Superior temporal gyrus (tissue), 1 donor: ENCODE data around the gene DDX10.
"Not testable (repeated sequence)": the region's sequence is repeated elsewhere in the genome, so short reads cannot be mapped to it uniquely, and the experiment has no call there.

ENCODE experiments used
- DNase-seq: peaks from one replicate; pipeline ENCODE4 v3.0.0-alpha.2; 2016; ENCODE audit errors: extremely low spot score

Gene DDX10

GRCh38 chr11:108823960-108824359 is 159.1 kb downstream of the DDX10 start:
- DNase-seq, result not testable (repeated sequence)

- no peak for DNase-seq
Observed at GRCh38 chr11:108824545-108824944, 159.7 kb downstream of the DDX10 start.

- DNase-seq, result no peak
Observed at GRCh38 chr11:108825381-108825780, 160.5 kb downstream of the DDX10 start.

- no peak for DNase-seq
Observed at GRCh38 chr11:108826136-108826535, 161.3 kb downstream of the DDX10 start.

- no peak for DNase-seq
Observed at GRCh38 chr11:108835624-108836023, 170.8 kb downstream of the DDX10 start.

GRCh38 chr11:108836541-108836940 is 171.7 kb downstream of the DDX10 start:
- DNase-seq, result no peak

- no peak for DNase-seq
Observed at GRCh38 chr11:108838102-108838791, 173.4 kb downstream of the DDX10 start.

- no peak for DNase-seq
Observed at GRCh38 chr11:108838792-108839105, 173.9 kb downstream of the DDX10 start.

- DNase-seq, result no peak
Observed at GRCh38 chr11:108846009-108846408, 181.1 kb downstream of the DDX10 start.

GRCh38 chr11:108847298-108847990 is 182.6 kb downstream of the DDX10 start:
- no peak for DNase-seq

- no peak for DNase-seq
Observed at GRCh38 chr11:108851781-108852180, 186.9 kb downstream of the DDX10 start.

GRCh38 chr11:108852701-108853100 is 187.8 kb downstream of the DDX10 start:
- DNase-seq, result no peak

- no peak for DNase-seq
Observed at GRCh38 chr11:108853151-108853550, 188.3 kb downstream of the DDX10 start.

GRCh38 chr11:108853864-108854263 is 189.0 kb downstream of the DDX10 start:
- peak; percentile 58 for DNase-seq

- DNase-seq, result no peak
Observed at GRCh38 chr11:108854346-108854745, 189.5 kb downstream of the DDX10 start.

- no peak for DNase-seq
Observed at GRCh38 chr11:108857382-108857781, 192.5 kb downstream of the DDX10 start.

- DNase-seq, result no peak
Observed at GRCh38 chr11:108858622-108859021, 193.8 kb downstream of the DDX10 start.

- DNase-seq, result no peak
Observed at GRCh38 chr11:108859510-108859909, 194.6 kb downstream of the DDX10 start.

- DNase-seq, result no peak
Observed at GRCh38 chr11:108863528-108863927, 198.7 kb downstream of the DDX10 start.

GRCh38 chr11:108865406-108865805 is 200.5 kb downstream of the DDX10 start:
- DNase-seq, result no peak

- no peak for DNase-seq
Observed at GRCh38 chr11:108866781-108867180, 201.9 kb downstream of the DDX10 start.

GRCh38 chr11:108870373-108871020 is 205.6 kb downstream of the DDX10 start:
- DNase-seq, result no peak

GRCh38 chr11:108871152-108871551 is 206.3 kb downstream of the DDX10 start:
- DNase-seq, result no peak
